H1 (cell line): ENCODE measurements around the gene ATP6V1G3.

ENCODE experiments used
- CEBPB ChIP-seq: IDR thresholded peaks from 2 replicates; pipeline ENCODE4 v1.6.1; 2012; ENCODE audit warnings: low read depth, low read length
- CHD2 ChIP-seq: IDR thresholded peaks from 2 replicates; pipeline ENCODE4 v1.6.1; 2012; ENCODE audit warnings: low read length, improper control_type of control experiment
- EZH2 ChIP-seq: fragments of 200-600 bp; sonication (generic); IDR thresholded peaks from 2 replicates; pipeline ENCODE4 v1.7.1; 2012; ENCODE audit warnings: low read depth, mild to moderate bottlenecking, moderate library complexity, low read length, inconsistent platforms; ENCODE audit not compliant: severe bottlenecking
- HDAC6 ChIP-seq: IDR thresholded peaks from one replicate; pipeline ENCODE4 v1.7.1; 2012; ENCODE audit warnings: low read depth, mild to moderate bottlenecking, inconsistent platforms, low read length, moderate library complexity
- KDM5A ChIP-seq: fragments of 200-600 bp; IDR thresholded peaks from 2 replicates; pipeline ENCODE4 v1.7.1; 2012; ENCODE audit warnings: mild to moderate bottlenecking, low read length, inconsistent platforms, mixed read lengths
- MAFK ChIP-seq: IDR thresholded peaks from 2 replicates; pipeline ENCODE4 v1.6.1; 2012; ENCODE audit warnings: low read depth, mild to moderate bottlenecking, improper control_type of control experiment, low read length
- POLR2AphosphoS5 ChIP-seq: IDR thresholded peaks from 2 replicates; pipeline ENCODE4 v1.6.1; 2011; ENCODE audit warnings: low read depth, low read length
- RAD21 ChIP-seq, 2 experiments: IDR thresholded peaks in 1 of 2; conservative IDR thresholded peaks in 1 of 2; 2 replicates each; pipeline ENCODE4 v1.6.1; 2011; ENCODE audit warnings: low read depth in 2 of 2, low read length in 2 of 2, improper control_type of control experiment in 1 of 2, inconsistent platforms in 1 of 2, mild to moderate bottlenecking in 1 of 2, moderate library complexity in 1 of 2
- RFX5 ChIP-seq: IDR thresholded peaks from 2 replicates; pipeline ENCODE4 v1.6.1; 2011; ENCODE audit warnings: low read depth, low read length, improper control_type of control experiment, borderline replicate concordance
- RXRA ChIP-seq: IDR thresholded peaks from 2 replicates; pipeline ENCODE4 v1.6.1; 2011; ENCODE audit warnings: low read depth, mild to moderate bottlenecking, low read length, moderate library complexity; ENCODE audit not compliant: insufficient read depth
- TAF1 ChIP-seq: IDR thresholded peaks from 2 replicates; pipeline ENCODE4 v1.6.1; 2011; ENCODE audit warnings: mild to moderate bottlenecking, low read depth, low read length
- TF ChIP-seq, protein P1 (sequence below), 3 experiments: IDR thresholded peaks; 1 replicate in 2 of 3; 2 replicates in 1 of 3; pipeline versions ENCODE4 v1.5.1 to v1.6.1; 2011; ENCODE audit warnings: low read length in 3 of 3, mild to moderate bottlenecking in 3 of 3, inconsistent platforms in 2 of 3, low read depth in 1 of 3, moderate library complexity in 1 of 3; ENCODE audit not compliant: insufficient read depth in 1 of 3; ENCODE audit errors: control extremely low read depth in 1 of 3
- TF ChIP-seq, protein P2 (sequence below): IDR thresholded peaks from 2 replicates; pipeline ENCODE4 v1.6.1; 2012; ENCODE audit warnings: low read length, inconsistent platforms

DNA sequence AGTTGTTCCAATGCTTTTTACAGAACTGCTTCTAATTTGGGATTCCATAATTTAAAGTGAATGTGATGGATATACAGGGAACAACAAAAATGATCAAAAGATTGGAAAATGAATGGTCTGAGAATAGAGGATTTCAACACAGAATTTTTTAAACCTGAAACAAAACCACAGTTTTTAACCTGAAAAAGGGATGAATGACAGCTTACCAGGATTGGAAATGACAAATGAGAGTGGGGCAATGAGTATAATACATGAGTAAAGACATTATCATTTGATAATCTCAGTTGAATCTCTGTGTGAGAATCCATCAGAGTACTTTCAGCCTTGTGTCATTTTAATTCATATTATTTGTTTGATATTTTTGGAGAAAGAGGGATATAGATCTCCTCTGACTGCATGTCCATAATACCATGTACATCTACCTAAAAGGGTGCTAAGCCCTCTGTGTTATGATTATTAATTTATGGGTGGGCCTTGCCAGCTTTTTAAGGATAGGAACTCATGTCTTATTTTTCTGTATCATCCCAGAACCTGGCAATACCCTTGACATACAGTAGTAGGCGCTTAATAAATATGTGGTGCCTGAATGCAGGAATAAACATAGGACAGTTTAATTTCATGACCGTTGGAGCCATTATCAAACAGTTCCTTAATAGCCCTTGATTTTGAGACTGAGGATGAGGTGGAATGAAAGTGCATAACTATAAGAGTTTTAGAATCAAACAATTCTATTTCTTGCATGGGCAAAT, 12.4 kb upstream of the ATP6V1G3 start:
- TF ChIP-seq KDM5A = no peak
- no peak for TF ChIP-seq MAFK
- no peak for TF ChIP-seq EZH2
- TF ChIP-seq, protein P1, sequence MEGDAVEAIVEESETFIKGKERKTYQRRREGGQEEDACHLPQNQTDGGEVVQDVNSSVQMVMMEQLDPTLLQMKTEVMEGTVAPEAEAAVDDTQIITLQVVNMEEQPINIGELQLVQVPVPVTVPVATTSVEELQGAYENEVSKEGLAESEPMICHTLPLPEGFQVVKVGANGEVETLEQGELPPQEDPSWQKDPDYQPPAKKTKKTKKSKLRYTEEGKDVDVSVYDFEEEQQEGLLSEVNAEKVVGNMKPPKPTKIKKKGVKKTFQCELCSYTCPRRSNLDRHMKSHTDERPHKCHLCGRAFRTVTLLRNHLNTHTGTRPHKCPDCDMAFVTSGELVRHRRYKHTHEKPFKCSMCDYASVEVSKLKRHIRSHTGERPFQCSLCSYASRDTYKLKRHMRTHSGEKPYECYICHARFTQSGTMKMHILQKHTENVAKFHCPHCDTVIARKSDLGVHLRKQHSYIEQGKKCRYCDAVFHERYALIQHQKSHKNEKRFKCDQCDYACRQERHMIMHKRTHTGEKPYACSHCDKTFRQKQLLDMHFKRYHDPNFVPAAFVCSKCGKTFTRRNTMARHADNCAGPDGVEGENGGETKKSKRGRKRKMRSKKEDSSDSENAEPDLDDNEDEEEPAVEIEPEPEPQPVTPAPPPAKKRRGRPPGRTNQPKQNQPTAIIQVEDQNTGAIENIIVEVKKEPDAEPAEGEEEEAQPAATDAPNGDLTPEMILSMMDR (IDR thresholded peaks at IDR 0.05; ENCODE audit: control extremely low read depth in 1 of 3, insufficient read depth in 1 of 3, low read depth in 1 of 3, low read length in 3 of 3) = no peak; a peak in 1 of 4 replicates
- no peak for TF ChIP-seq HDAC6
- no peak for TF ChIP-seq CEBPB
- TF ChIP-seq, protein P2, sequence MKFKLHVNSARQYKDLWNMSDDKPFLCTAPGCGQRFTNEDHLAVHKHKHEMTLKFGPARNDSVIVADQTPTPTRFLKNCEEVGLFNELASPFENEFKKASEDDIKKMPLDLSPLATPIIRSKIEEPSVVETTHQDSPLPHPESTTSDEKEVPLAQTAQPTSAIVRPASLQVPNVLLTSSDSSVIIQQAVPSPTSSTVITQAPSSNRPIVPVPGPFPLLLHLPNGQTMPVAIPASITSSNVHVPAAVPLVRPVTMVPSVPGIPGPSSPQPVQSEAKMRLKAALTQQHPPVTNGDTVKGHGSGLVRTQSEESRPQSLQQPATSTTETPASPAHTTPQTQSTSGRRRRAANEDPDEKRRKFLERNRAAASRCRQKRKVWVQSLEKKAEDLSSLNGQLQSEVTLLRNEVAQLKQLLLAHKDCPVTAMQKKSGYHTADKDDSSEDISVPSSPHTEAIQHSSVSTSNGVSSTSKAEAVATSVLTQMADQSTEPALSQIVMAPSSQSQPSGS = no peak
- no peak for TF ChIP-seq TAF1
- TF ChIP-seq RFX5 = no peak
- TF ChIP-seq POLR2AphosphoS5 = no peak
- no peak for TF ChIP-seq RXRA
- TF ChIP-seq RAD21 (IDR thresholded peaks at IDR 0.05 in 1 of 2, conservative IDR thresholded peaks at IDR 0.05 in 1 of 2; ENCODE audit: low read depth in 2 of 2, low read length in 2 of 2) = no peak; a peak in 1 of 4 replicates
- TF ChIP-seq CHD2 = no peak
